ENCODE results near the gene B9D1.

GRCh38 chr17:19399750-19400450 is 37.4 kb upstream of the B9D1 start:
- TF ChIP-seq CTCF (CRISPR knock-in tag; IDR thresholded peaks at IDR 0.05): no peak
- TF ChIP-seq JUN (CRISPR knock-in tag; IDR thresholded peaks at IDR 0.05): no peak
- TF ChIP-seq STAT6 (CRISPR knock-in tag; IDR thresholded peaks at IDR 0.05; ENCODE audit: borderline replicate concordance): no peak
- no peak for TF ChIP-seq ZBTB1 (CRISPR knock-in tag; IDR thresholded peaks at IDR 0.05; ENCODE audit: borderline replicate concordance)
- no peak for TF ChIP-seq SIN3B (IDR thresholded peaks at IDR 0.05; ENCODE audit: low read length)
- TF ChIP-seq SNRNP70 (IDR thresholded peaks at IDR 0.05; ENCODE audit: low read depth, low read length): no peak
- no peak for TF ChIP-seq AKNA (CRISPR knock-in tag; IDR thresholded peaks at IDR 0.05; ENCODE audit: borderline replicate concordance)
- no peak for TF ChIP-seq ZNF121 (CRISPR knock-in tag; IDR thresholded peaks at IDR 0.05)
- TF ChIP-seq MTA3 (CRISPR knock-in tag; IDR thresholded peaks at IDR 0.05): no peak
- TF ChIP-seq NR2F1 (CRISPR knock-in tag; IDR thresholded peaks at IDR 0.05): no peak
- no peak for TF ChIP-seq SMARCC2 (IDR thresholded peaks at IDR 0.05)
- TF ChIP-seq RFX5 (IDR thresholded peaks at IDR 0.05; ENCODE audit: low read depth, low read length): no peak
- no peak for TF ChIP-seq NFRKB (IDR thresholded peaks at IDR 0.05)
- no peak for TF ChIP-seq MAX (IDR thresholded peaks at IDR 0.05)
